Keratinocyte (primary cell): ENCODE results near the gene MAPK7. TPM values are rescaled to one million over a fixed set of nuclear protein-coding genes. Genes with fewer than 3 reads are reported as not detected.

Source experiments
- DNase-seq: peaks from one replicate; pipeline ENCODE4 v3.0.0-alpha.2; 2011; ENCODE audit warnings: low read depth, missing footprints, low spot score
- FAIRE-seq: peaks from 2 replicates; lab custom pipeline; 2011; peaks lifted over from hg19 to GRCh38; lab: Jason Lieb, UNC
- H2AFZ ChIP-seq: 2 replicates; pipeline ENCODE4 v1.6.0; 2012; ENCODE audit warnings: low read length, control low read depth, inconsistent platforms; ENCODE audit not compliant: control insufficient read depth
- H3K27ac ChIP-seq: 2 replicates; pipeline ENCODE4 v1.5.1; 2011; ENCODE audit warnings: low read length; ENCODE audit not compliant: control insufficient read depth, insufficient read depth
- H3K27me3 ChIP-seq: 3 replicates; pipeline ENCODE4 v1.6.0; 2011; ENCODE audit warnings: low read length; ENCODE audit not compliant: control insufficient read depth, insufficient read depth; ENCODE audit errors: extremely low read depth
- H3K36me3 ChIP-seq, 2 experiments: 2 replicates in 1 of 2; 3 replicates in 1 of 2; pipeline ENCODE4 v1.5.1; 2011; ENCODE audit warnings: low read length in 2 of 2, mild to moderate bottlenecking in 1 of 2; ENCODE audit not compliant: control insufficient read depth in 2 of 2, insufficient read depth in 2 of 2; ENCODE audit errors: extremely low read depth in 1 of 2
- H3K4me1 ChIP-seq: 3 replicates; pipeline ENCODE4 v1.5.1; 2011; ENCODE audit warnings: low read length; ENCODE audit not compliant: control insufficient read depth, insufficient read depth; ENCODE audit errors: extremely low read depth
- H3K4me2 ChIP-seq: 3 replicates; pipeline ENCODE4 v1.6.0; 2011; ENCODE audit warnings: low read depth, low read length; ENCODE audit not compliant: control insufficient read depth, insufficient read depth; ENCODE audit errors: extremely low read depth
- H3K4me3 ChIP-seq, 3 experiments: fragments of 200-600 bp in 1 of 3; sonication (generic) in 1 of 3; 2 replicates in 2 of 3; 3 replicates in 1 of 3; pipeline ENCODE4 v1.5.1; 2011 to 2016; ENCODE audit warnings: low read length in 3 of 3, mild to moderate bottlenecking in 3 of 3, control low read depth in 2 of 3, inconsistent platforms in 1 of 3, low read depth in 1 of 3, mixed read lengths in 1 of 3, mixed run types in 1 of 3, moderate library complexity in 1 of 3; ENCODE audit not compliant: control insufficient read depth in 2 of 3, insufficient read depth in 2 of 3; ENCODE audit errors: extremely low read depth in 1 of 3
- H3K79me2 ChIP-seq: 2 replicates; pipeline ENCODE4 v1.6.0; 2012; ENCODE audit warnings: low read length; ENCODE audit not compliant: control insufficient read depth, insufficient read depth
- H3K9ac ChIP-seq: 3 replicates; pipeline ENCODE4 v1.6.0; 2011; ENCODE audit warnings: low read length; ENCODE audit not compliant: control insufficient read depth, insufficient read depth; ENCODE audit errors: extremely low read depth
- H3K9me1 ChIP-seq: 3 replicates; pipeline ENCODE4 v1.6.0; 2011; ENCODE audit warnings: low read length; ENCODE audit not compliant: control insufficient read depth, insufficient read depth; ENCODE audit errors: extremely low read depth
- H3K9me3 ChIP-seq: 2 replicates; pipeline ENCODE4 v1.5.1; 2012; ENCODE audit warnings: low read depth, low read length; ENCODE audit not compliant: control insufficient read depth
- H4K20me1 ChIP-seq: 3 replicates; pipeline ENCODE4 v1.6.0; 2011; ENCODE audit warnings: low read length; ENCODE audit not compliant: control insufficient read depth, insufficient read depth; ENCODE audit errors: extremely low read depth
- EZH2 ChIP-seq: IDR thresholded peaks from one replicate; pipeline ENCODE4 v1.6.1; 2012; ENCODE audit warnings: inconsistent platforms, mild to moderate bottlenecking, low read length, moderate library complexity
- dilution Hi-C: fragments of 300-500 bp; cut with MboI; formaldehyde crosslinking; loops from one replicate; pipeline ENCODE4 v1.7.0; 2020; ENCODE audit warnings: low sequenced_read_pairs; ENCODE audit not compliant: extremely low pct_ligation_motif_present
- polyA plus RNA-seq, 5 experiments: library from polyadenylated mRNA; depleted of rRNA in 3 of 5; stranded (reverse) in 3 of 5; stranded (forward) in 1 of 5; unstranded in 1 of 5; fragments of >200 nt; gene quantifications; 1 replicate in 1 of 5; 2 replicates in 3 of 5; 3 replicates in 1 of 5; pipeline versions ENCODE4 v1.2.1 to v1.2.3, GENCODE V29; 2011 to 2012; ENCODE audit warnings: missing spikeins in 2 of 5, low read depth in 1 of 5, low replicate concordance in 1 of 5
- TF ChIP-seq, protein P1 (sequence below), 3 experiments: IDR thresholded peaks in 1 of 3; conservative IDR thresholded peaks in 1 of 3; optimal IDR thresholded peaks in 1 of 3; 2 replicates in 2 of 3; 3 replicates in 1 of 3; pipeline versions ENCODE3 to v1.5.1; 2011; ENCODE audit warnings: low read length in 3 of 3, mild to moderate bottlenecking in 3 of 3, moderate library complexity in 2 of 3, control low read depth in 1 of 3, inconsistent platforms in 1 of 3; ENCODE audit not compliant: insufficient read depth in 2 of 3; ENCODE audit errors: extremely low read depth in 1 of 3

Gene MAPK7
- polyA plus RNA-seq, 1 donor (not counting 4 experiments of a cell fraction or from before 2014, with no cell fraction given), result 4.3 TPM

- peak overlapping the region; percentile 8 for H3K27ac ChIP-seq
- FAIRE-seq (no peak), DNase-seq (no peak)
- H3K27me3 ChIP-seq, result no peaks in the 10 kb centered on the region
- H3K4me1 ChIP-seq, result peaks cover 14% of the 10 kb centered on the region
- peaks cover 21% of the 10 kb centered on the region for H3K79me2 ChIP-seq
- peaks cover 25 to 33% of the 10 kb centered on the region in 2 experiments for H3K36me3 ChIP-seq
- no peaks in the 10 kb centered on the region for H4K20me1 ChIP-seq
- no peak overlapping the region for H2AFZ ChIP-seq
- dilution Hi-C loops, result no loop called here
- TF ChIP-seq, protein P1, sequence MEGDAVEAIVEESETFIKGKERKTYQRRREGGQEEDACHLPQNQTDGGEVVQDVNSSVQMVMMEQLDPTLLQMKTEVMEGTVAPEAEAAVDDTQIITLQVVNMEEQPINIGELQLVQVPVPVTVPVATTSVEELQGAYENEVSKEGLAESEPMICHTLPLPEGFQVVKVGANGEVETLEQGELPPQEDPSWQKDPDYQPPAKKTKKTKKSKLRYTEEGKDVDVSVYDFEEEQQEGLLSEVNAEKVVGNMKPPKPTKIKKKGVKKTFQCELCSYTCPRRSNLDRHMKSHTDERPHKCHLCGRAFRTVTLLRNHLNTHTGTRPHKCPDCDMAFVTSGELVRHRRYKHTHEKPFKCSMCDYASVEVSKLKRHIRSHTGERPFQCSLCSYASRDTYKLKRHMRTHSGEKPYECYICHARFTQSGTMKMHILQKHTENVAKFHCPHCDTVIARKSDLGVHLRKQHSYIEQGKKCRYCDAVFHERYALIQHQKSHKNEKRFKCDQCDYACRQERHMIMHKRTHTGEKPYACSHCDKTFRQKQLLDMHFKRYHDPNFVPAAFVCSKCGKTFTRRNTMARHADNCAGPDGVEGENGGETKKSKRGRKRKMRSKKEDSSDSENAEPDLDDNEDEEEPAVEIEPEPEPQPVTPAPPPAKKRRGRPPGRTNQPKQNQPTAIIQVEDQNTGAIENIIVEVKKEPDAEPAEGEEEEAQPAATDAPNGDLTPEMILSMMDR (optimal IDR thresholded peaks at IDR 0.05 in 1 of 3, IDR thresholded peaks at IDR 0.05 in 1 of 3, conservative IDR thresholded peaks at IDR 0.05 in 1 of 3; ENCODE audit: extremely low read depth in 1 of 3, insufficient read depth in 2 of 3, low read length in 3 of 3), result no peak
- TF ChIP-seq EZH2, result no peak
- no peaks in the 10 kb centered on the region for H3K9me3 ChIP-seq
- peaks cover 3% of the 10 kb centered on the region for H3K9me1 ChIP-seq
- H3K9ac ChIP-seq, result peak overlapping the region; percentile 94
- H3K4me3 ChIP-seq, result peak overlapping the region; percentile 88 to 90 (median 88)
- H3K4me2 ChIP-seq, result peak overlapping the region; percentile 88
Observed at GRCh38 chr17:19379361-19380065, 1.2 kb downstream of the MAPK7 start.

GRCh38 chr17:19380481-19381301, 2.4 kb downstream of the MAPK7 start:
- Histone ChIP-seq H3K4me2 (no peak overlapping the region), H3K4me1 (peaks cover 21% of the 10 kb centered on the region), H3K9me3 (no peaks in the 10 kb centered on the region), H4K20me1 (no peaks in the 10 kb centered on the region), H3K4me3 (no peak overlapping the region), H3K9me1 (peaks cover 3% of the 10 kb centered on the region), H3K27me3 (no peaks in the 10 kb centered on the region), H3K79me2 (peaks cover 21% of the 10 kb centered on the region), H3K27ac (no peak overlapping the region), H3K9ac (no peak overlapping the region), H2AFZ (no peak overlapping the region), H3K36me3 (peaks cover 27 to 33% of the 10 kb centered on the region in 2 experiments)
- DNase-seq, result no peak
- FAIRE-seq, result no peak
- TF ChIP-seq, protein P1 (optimal IDR thresholded peaks at IDR 0.05 in 1 of 3, IDR thresholded peaks at IDR 0.05 in 1 of 3, conservative IDR thresholded peaks at IDR 0.05 in 1 of 3; ENCODE audit: extremely low read depth in 1 of 3, insufficient read depth in 2 of 3, low read length in 3 of 3), result no peak
- TF ChIP-seq EZH2, result no peak
- dilution Hi-C loops, result no loop called here
